ENCODE data around the gene LRFN2.
A peak's percentile ranks its signal among the peaks of the same experiment; 100 is the strongest.

The LRFN2 gene

DNA sequence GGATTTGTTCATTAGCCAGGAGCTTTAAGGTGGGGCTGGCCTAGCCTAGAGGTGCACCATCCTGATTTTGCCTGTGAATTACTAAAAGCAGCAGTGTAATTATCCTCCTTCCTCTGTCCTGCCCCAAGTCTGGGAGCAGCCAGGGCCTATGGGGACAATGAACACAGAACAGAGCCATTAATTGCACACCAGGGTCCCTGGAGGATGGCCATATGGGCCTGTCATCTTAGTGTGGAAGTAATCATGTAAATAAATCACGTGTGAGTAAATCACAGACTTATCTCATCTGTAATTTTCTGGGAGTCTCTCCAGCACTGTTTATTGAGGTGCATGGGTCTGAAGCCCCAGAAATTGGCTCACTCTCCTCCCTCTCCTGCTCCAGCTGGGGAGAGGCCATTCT is 176.3 kb downstream of the LRFN2 start:
- no peak for DNase-seq (ENCODE audit: low read depth, low spot score)
- H3K4me3 ChIP-seq (ENCODE audit: low read depth, low read length), result no peak overlapping the region
- in situ Hi-C loops (cut with HindIII; ENCODE audit: low sequenced_read_pairs), result no loop called here
- TF ChIP-seq, protein P1, sequence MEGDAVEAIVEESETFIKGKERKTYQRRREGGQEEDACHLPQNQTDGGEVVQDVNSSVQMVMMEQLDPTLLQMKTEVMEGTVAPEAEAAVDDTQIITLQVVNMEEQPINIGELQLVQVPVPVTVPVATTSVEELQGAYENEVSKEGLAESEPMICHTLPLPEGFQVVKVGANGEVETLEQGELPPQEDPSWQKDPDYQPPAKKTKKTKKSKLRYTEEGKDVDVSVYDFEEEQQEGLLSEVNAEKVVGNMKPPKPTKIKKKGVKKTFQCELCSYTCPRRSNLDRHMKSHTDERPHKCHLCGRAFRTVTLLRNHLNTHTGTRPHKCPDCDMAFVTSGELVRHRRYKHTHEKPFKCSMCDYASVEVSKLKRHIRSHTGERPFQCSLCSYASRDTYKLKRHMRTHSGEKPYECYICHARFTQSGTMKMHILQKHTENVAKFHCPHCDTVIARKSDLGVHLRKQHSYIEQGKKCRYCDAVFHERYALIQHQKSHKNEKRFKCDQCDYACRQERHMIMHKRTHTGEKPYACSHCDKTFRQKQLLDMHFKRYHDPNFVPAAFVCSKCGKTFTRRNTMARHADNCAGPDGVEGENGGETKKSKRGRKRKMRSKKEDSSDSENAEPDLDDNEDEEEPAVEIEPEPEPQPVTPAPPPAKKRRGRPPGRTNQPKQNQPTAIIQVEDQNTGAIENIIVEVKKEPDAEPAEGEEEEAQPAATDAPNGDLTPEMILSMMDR (IDR thresholded peaks at IDR 0.05; ENCODE audit: low read depth, low read length), result no peak

DNA sequence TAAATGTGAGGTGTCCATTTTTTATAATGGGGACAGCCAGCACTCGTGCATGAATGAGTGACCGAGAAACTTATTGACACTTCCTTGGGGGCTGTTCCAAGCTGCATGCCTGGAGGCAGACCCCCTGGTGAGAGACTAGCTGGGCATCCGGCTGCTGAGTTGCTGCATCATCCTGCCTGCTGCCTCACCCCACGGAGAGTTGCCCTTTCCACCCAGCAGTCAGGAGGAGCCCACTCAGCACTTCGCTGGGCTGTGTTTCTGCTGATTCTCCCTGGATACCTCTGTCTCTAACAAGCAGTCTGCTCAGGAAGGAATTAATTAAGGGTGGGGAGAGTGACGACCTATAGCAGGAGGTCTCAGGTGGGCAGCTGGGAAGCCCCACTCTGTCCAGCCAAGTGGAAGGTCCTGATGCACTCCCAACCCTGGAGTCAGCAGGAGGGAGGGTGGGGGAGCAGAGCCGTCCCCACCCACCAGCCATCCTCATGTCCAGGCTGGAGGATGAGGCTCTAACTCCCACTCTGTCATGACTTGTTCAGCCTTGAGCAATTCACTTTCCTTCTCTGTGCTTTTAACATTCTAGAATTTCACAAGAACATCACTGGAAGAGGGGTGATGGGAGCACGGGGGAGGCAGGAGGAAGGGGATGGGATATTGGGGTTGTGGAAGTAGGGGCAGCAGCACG is 177.3 kb downstream of the LRFN2 start:
- in situ Hi-C loops (cut with HindIII; ENCODE audit: low sequenced_read_pairs), result no loop called here
- no peak overlapping the region for H3K4me3 ChIP-seq (ENCODE audit: low read depth, low read length)
- peak; percentile 20 for DNase-seq (ENCODE audit: low read depth, low spot score)
- TF ChIP-seq, protein P1 (IDR thresholded peaks at IDR 0.05; ENCODE audit: low read depth, low read length), result no peak

DNA sequence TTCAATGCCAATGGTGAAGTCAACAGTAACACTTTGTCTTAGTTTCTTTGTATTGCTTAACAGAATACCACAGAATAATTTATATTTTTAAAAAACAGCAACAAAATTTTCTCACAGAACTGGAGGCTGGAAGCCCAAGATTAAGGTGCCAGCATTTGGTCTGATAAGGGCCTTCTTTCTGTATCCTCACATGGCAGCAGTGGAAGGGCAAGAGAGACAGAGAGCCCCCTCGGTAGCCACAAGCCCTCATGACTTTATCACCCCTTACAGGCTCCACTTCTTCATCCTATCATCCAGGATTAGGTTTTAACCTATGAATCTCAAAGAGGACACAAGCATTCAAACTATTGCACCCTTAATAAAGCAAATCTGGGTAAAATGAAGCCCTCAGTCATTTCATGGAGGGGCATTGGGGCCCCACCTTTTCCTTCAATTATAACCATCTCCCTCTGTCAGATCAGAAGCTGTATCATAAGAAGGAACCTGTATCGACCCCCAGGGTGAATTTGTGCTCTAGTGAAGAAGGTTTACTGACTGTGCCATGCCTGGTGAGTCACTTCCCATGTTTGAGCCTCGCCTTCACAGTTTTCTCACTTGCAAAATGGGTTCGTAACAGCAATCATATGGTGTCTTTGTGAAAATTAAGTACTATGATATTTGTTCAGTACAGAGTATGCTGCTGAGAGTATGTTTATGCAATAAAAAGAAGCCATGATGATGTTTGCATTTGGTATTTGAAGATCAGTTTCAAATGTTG is 178.2 kb downstream of the LRFN2 start:
- in situ Hi-C loops (cut with HindIII; ENCODE audit: low sequenced_read_pairs), result no loop called here
- DNase-seq (ENCODE audit: low read depth, low spot score), result no peak
- no peak overlapping the region for H3K4me3 ChIP-seq (ENCODE audit: low read depth, low read length)
- TF ChIP-seq, protein P1 (IDR thresholded peaks at IDR 0.05; ENCODE audit: low read depth, low read length), result no peak

DNA sequence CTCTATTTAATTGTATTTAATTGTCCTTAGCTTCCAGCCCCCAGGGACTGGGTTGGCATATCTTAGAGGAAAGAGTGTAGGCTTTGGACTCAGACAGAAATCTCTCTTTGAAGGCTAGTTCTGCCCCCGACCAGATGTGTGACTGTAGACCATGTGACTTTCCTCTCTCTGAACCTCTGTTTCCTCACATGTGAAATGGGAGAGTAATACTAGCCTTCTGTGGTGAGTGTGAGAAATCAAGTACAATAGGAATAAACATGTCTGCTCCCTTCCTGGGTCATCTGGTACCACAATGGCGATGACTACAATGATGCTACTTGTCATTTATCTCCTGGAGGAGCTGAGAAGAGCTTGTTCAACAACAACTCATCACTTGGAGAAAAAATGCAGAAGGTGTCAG is 179.9 kb downstream of the LRFN2 start:
- in situ Hi-C loops (cut with HindIII; ENCODE audit: low sequenced_read_pairs), result no loop called here
- H3K4me3 ChIP-seq (ENCODE audit: low read depth, low read length), result no peak overlapping the region
- TF ChIP-seq, protein P1 (IDR thresholded peaks at IDR 0.05; ENCODE audit: low read depth, low read length), result no peak
- no peak for DNase-seq (ENCODE audit: low read depth, low spot score)

DNA sequence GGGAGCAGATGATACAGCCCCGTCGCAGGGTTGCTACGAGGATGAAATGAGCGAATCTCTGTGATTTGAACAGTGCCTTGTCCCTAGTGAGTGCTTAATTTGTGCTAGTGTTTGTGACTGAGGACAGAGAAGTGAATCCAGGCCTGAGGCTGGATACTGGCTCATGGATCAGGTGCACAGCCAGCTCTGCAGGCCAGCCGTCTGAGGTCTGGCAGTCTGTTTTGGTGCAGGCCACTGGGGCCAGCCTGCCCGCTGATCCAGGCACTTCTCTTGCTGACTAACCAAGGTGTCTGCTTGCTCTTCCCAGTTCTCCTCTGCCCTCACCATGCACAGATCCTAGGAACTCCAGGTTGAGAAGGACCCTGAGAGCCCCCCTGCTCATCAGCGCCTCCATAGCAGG is 181.0 kb downstream of the LRFN2 start:
- TF ChIP-seq, protein P1 (IDR thresholded peaks at IDR 0.05; ENCODE audit: low read depth, low read length), result no peak
- H3K4me3 ChIP-seq (ENCODE audit: low read depth, low read length), result no peak overlapping the region
- in situ Hi-C loops (cut with HindIII; ENCODE audit: low sequenced_read_pairs), result no loop called here
- DNase-seq (ENCODE audit: low read depth, low spot score), result no peak

DNA sequence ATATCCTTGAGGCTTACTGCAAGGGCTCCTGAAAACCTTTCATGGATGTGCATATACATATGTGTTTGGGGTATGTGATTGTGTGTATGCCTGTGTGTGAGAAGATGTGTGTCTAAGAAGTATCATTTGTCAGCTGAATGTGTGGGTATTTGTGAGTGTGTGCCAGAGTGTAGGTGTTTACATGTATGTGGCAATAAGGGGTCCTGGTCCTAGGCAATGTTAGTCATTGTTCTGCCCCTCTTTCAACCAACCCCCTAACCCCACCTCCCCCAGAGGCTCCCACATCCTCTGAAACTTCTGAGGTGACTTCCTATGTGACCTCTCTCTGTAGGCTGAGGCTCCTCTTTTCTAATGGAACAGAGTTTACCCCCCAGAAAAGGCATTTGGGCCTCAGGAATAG is 186.4 kb downstream of the LRFN2 start:
- TF ChIP-seq, protein P1 (IDR thresholded peaks at IDR 0.05; ENCODE audit: low read depth, low read length), result no peak
- in situ Hi-C loops (cut with HindIII; ENCODE audit: low sequenced_read_pairs), result no loop called here

More for the DNA sequence above, 186.4 kb downstream of the LRFN2 start:
- no peak for DNase-seq (ENCODE audit: low read depth, low spot score)
- H3K4me3 ChIP-seq (ENCODE audit: low read depth, low read length), result no peak overlapping the region

All from astrocyte of the spinal cord (primary cell).